Measurements from ENCODE around the gene GADL1.

Gene GADL1

GRCh38 chr3:30858894-30859389 is 35.5 kb downstream of the GADL1 start:
- TF ChIP-seq CTCF (IDR thresholded peaks at IDR 0.05; ENCODE audit: low read depth, low read length, missing control alignments) = no peak
- Histone ChIP-seq H3K4me3 (ENCODE audit: low read depth, low read length) (no peak overlapping the region), H3K27ac (no peak overlapping the region), H3K36me3 (replicated peaks) (no peaks in the 10 kb centered on the region), H3K27me3 (replicated peaks) (no peaks in the 10 kb centered on the region)
- in situ Hi-C loops (cut with HindIII; ENCODE audit: low pct_ligation_motif_present, low sequenced_read_pairs) = no loop called here
- DNase-seq = no peak

- in situ Hi-C loops (cut with HindIII; ENCODE audit: low pct_ligation_motif_present, low sequenced_read_pairs) = no loop called here
- Histone ChIP-seq H3K36me3 (replicated peaks) (no peaks in the 10 kb centered on the region), H3K27ac (no peak overlapping the region), H3K27me3 (replicated peaks) (no peaks in the 10 kb centered on the region), H3K4me3 (ENCODE audit: low read depth, low read length) (no peak overlapping the region)
- no peak for DNase-seq
- no peak for TF ChIP-seq CTCF (IDR thresholded peaks at IDR 0.05; ENCODE audit: low read depth, low read length, missing control alignments)
These were observed 38.8 kb downstream of the GADL1 start for GRCh38 chr3:30855400-30856292.

GRCh38 chr3:30852833-30853232 is 41.6 kb downstream of the GADL1 start:
- no peaks in the 10 kb centered on the region for H3K36me3 ChIP-seq (replicated peaks)
- H3K27me3 ChIP-seq (replicated peaks) = no peaks in the 10 kb centered on the region
- H3K27ac ChIP-seq = no peak overlapping the region
- in situ Hi-C loops (cut with HindIII; ENCODE audit: low pct_ligation_motif_present, low sequenced_read_pairs) = no loop called here
- no peak for DNase-seq
- no peak overlapping the region for H3K4me3 ChIP-seq (ENCODE audit: low read depth, low read length)
- no peak for TF ChIP-seq CTCF (IDR thresholded peaks at IDR 0.05; ENCODE audit: low read depth, low read length, missing control alignments)

- Histone ChIP-seq H3K27ac (no peak overlapping the region), H3K27me3 (replicated peaks) (no peaks in the 10 kb centered on the region), H3K36me3 (replicated peaks) (no peaks in the 10 kb centered on the region), H3K4me3 (ENCODE audit: low read depth, low read length) (no peak overlapping the region)
- TF ChIP-seq CTCF (IDR thresholded peaks at IDR 0.05; ENCODE audit: low read depth, low read length, missing control alignments) = no peak
- no peak for DNase-seq
- in situ Hi-C loops (cut with HindIII; ENCODE audit: low pct_ligation_motif_present, low sequenced_read_pairs) = no loop called here
These were observed 46.2 kb downstream of the GADL1 start for GRCh38 chr3:30848087-30848779.

GRCh38 chr3:30847592-30847991 is 46.9 kb downstream of the GADL1 start:
- Histone ChIP-seq H3K27ac (no peak overlapping the region), H3K36me3 (replicated peaks) (no peaks in the 10 kb centered on the region), H3K27me3 (replicated peaks) (no peaks in the 10 kb centered on the region), H3K4me3 (ENCODE audit: low read depth, low read length) (no peak overlapping the region)
- no peak for DNase-seq
- TF ChIP-seq CTCF (IDR thresholded peaks at IDR 0.05; ENCODE audit: low read depth, low read length, missing control alignments) = no peak
- in situ Hi-C loops (cut with HindIII; ENCODE audit: low pct_ligation_motif_present, low sequenced_read_pairs) = no loop called here
